H1 (cell line): ENCODE results near the gene PMP22. TPM values are rescaled to one million over a fixed set of nuclear protein-coding genes. Genes with fewer than 3 reads are reported as not detected.

ENCODE experiments used
- CTCF ChIA-PET: fragments of 300-600 bp; sonication (Branson Sonifier 250); formaldehyde crosslinking; loops from one replicate; lab custom pipeline; 2021; ENCODE audit not compliant: partially characterized antibody; lab: Charles Lee
- POLR2A ChIA-PET: fragments of 300-600 bp; sonication (Branson Sonifier 250); formaldehyde crosslinking; loops from one replicate; lab custom pipeline; 2021; ENCODE audit warnings: inconsistent platforms; ENCODE audit not compliant: partially characterized antibody; lab: Charles Lee
- DNase-seq, 2 experiments: peaks; one replicate each; pipeline versions ENCODE4 v3.0.0 to v3.0.0-alpha.2; 2010 to 2022; ENCODE audit warnings: low spot score in 2 of 2, low read depth in 1 of 2, mixed read lengths in 1 of 2
- FAIRE-seq: peaks from 2 replicates; lab custom pipeline; 2011; peaks lifted over from hg19 to GRCh38; lab: Jason Lieb, UNC
- H2AFZ ChIP-seq: 2 replicates; pipeline ENCODE4 v1.8.1; 2012; ENCODE audit warnings: low read length, inconsistent platforms
- H2AK5ac ChIP-seq: 2 replicates; pipeline ENCODE4 v1.6.1; 2013; ENCODE audit warnings: low read depth, low read length
- H2BK120ac ChIP-seq: replicated peaks from 2 replicates; pipeline ENCODE3; 2013; ENCODE audit warnings: low read depth, low read length, inconsistent platforms
- H2BK12ac ChIP-seq: 2 replicates; pipeline ENCODE4 v1.6.1; 2013; ENCODE audit warnings: low read depth, low read length
- H2BK15ac ChIP-seq: 2 replicates; pipeline ENCODE4 v1.6.1; 2013; ENCODE audit warnings: low read length
- H2BK20ac ChIP-seq: 2 replicates; pipeline ENCODE4 v1.6.1; 2013; ENCODE audit warnings: low read length
- H2BK5ac ChIP-seq: 2 replicates; pipeline ENCODE4 v1.6.1; 2013; ENCODE audit warnings: low read depth, low read length
- H3K14ac ChIP-seq: 2 replicates; pipeline ENCODE4 v1.6.1; 2013; ENCODE audit warnings: inconsistent platforms; ENCODE audit not compliant: insufficient read length
- H3K18ac ChIP-seq: 2 replicates; pipeline ENCODE4 v1.6.1; 2013; ENCODE audit warnings: low read length; ENCODE audit errors: extremely low read depth
- H3K23ac ChIP-seq: 2 replicates; pipeline ENCODE4 v1.6.1; 2013; ENCODE audit warnings: inconsistent platforms; ENCODE audit not compliant: insufficient read length
- H3K23me2 ChIP-seq: 2 replicates; pipeline ENCODE4 v1.6.1; 2013; ENCODE audit warnings: low read depth, low read length
- H3K27ac ChIP-seq: 2 replicates; pipeline ENCODE4 v1.6.1; 2011; ENCODE audit warnings: low read depth, low read length, inconsistent platforms
- H3K27me3 ChIP-seq, 4 experiments: replicated peaks in 1 of 4; 1 replicate in 1 of 4; 2 replicates in 3 of 4; pipeline versions ENCODE4 v1.6.1 to v1.8.1; 2011 to 2013; ENCODE audit warnings: low read length in 3 of 4, mild to moderate bottlenecking in 3 of 4, inconsistent platforms in 2 of 4, mixed read lengths in 2 of 4, moderate library complexity in 1 of 4; ENCODE audit not compliant: control insufficient read depth in 3 of 4, insufficient read depth in 3 of 4; ENCODE audit errors: extremely low read depth in 1 of 4
- H3K36me3 ChIP-seq, 4 experiments: 2 replicates each; pipeline versions ENCODE4 v1.6.1 to v1.8.1; 2011 to 2013; ENCODE audit warnings: mild to moderate bottlenecking in 4 of 4, low read length in 3 of 4, moderate library complexity in 2 of 4, control low read depth in 1 of 4, inconsistent platforms in 1 of 4; ENCODE audit not compliant: insufficient read depth in 4 of 4, control insufficient read depth in 2 of 4
- H3K4ac ChIP-seq: replicated peaks from 2 replicates; pipeline ENCODE3; 2013; ENCODE audit warnings: low read length, low read depth, mixed read lengths, inconsistent platforms; ENCODE audit not compliant: insufficient read length
- H3K4me1 ChIP-seq, 4 experiments: replicated peaks in 1 of 4; 1 replicate in 1 of 4; 2 replicates in 3 of 4; pipeline versions ENCODE4 v1.6.1 to v1.8.1; 2011 to 2013; ENCODE audit warnings: low read length in 3 of 4, inconsistent platforms in 2 of 4, mixed read lengths in 1 of 4; ENCODE audit not compliant: insufficient read depth in 4 of 4, control insufficient read depth in 3 of 4
- H3K4me2 ChIP-seq, 2 experiments: 2 replicates each; pipeline versions ENCODE4 v1.6.1 to v1.8.1; 2011 to 2013; ENCODE audit warnings: low read depth in 2 of 2, low read length in 2 of 2, control low read depth in 1 of 2, inconsistent platforms in 1 of 2, mild to moderate bottlenecking in 1 of 2; ENCODE audit not compliant: insufficient read depth in 1 of 2
- H3K4me3 ChIP-seq, 4 experiments: fragments of 200-600, 300-600 bp in 1 of 4; sonication (generic), shearing (Covaris generic), sonication (Bioruptor Twin) in 1 of 4; 2 replicates each; pipeline versions ENCODE4 v1.5.1 to v1.8.1; 2011 to 2016; ENCODE audit warnings: low read length in 4 of 4, low read depth in 3 of 4, control low read depth in 2 of 4, inconsistent platforms in 2 of 4, mild to moderate bottlenecking in 2 of 4, mixed read lengths in 1 of 4, moderate library complexity in 1 of 4; ENCODE audit not compliant: insufficient read depth in 2 of 4; ENCODE audit errors: extremely low read depth in 1 of 4
- H3K56ac ChIP-seq: replicated peaks from 2 replicates; pipeline ENCODE3; 2013; ENCODE audit warnings: low read depth, mild to moderate bottlenecking, mixed read lengths, low read length, inconsistent platforms; ENCODE audit not compliant: insufficient read length
- H3K79me1 ChIP-seq: 2 replicates; pipeline ENCODE4 v1.6.1; 2013; ENCODE audit warnings: low read depth, low read length, control low read depth
- H3K79me2 ChIP-seq, 2 experiments: 2 replicates each; pipeline versions ENCODE4 v1.6.1 to v1.8.1; 2012 to 2013; ENCODE audit warnings: low read length in 2 of 2, mild to moderate bottlenecking in 2 of 2, inconsistent platforms in 1 of 2; ENCODE audit not compliant: insufficient read depth in 2 of 2, control insufficient read depth in 1 of 2
- H3K9ac ChIP-seq, 4 experiments: replicated peaks in 1 of 4; 1 replicate in 1 of 4; 2 replicates in 3 of 4; pipeline versions ENCODE4 v1.6.1 to v1.8.1; 2011 to 2013; ENCODE audit warnings: low read depth in 3 of 4, low read length in 3 of 4, control low read depth in 2 of 4, mild to moderate bottlenecking in 2 of 4, moderate library complexity in 2 of 4, inconsistent platforms in 1 of 4; ENCODE audit errors: extremely low read depth in 1 of 4
- H3K9me3 ChIP-seq, 2 experiments: 2 replicates each; pipeline versions ENCODE4 v1.6.1 to v1.8.1; 2012 to 2013; ENCODE audit warnings: mild to moderate bottlenecking in 2 of 2, moderate library complexity in 2 of 2, control low read depth in 1 of 2, inconsistent platforms in 1 of 2, low read depth in 1 of 2, low read length in 1 of 2, mixed read lengths in 1 of 2; ENCODE audit not compliant: insufficient read depth in 2 of 2
- H4K20me1 ChIP-seq, 2 experiments: replicated peaks in 1 of 2; 2 replicates each; pipeline versions ENCODE3 to v1.8.1; 2011 to 2013; ENCODE audit warnings: inconsistent platforms in 2 of 2, low read length in 2 of 2, mild to moderate bottlenecking in 1 of 2; ENCODE audit not compliant: insufficient read depth in 2 of 2, control insufficient read depth in 1 of 2
- H4K5ac ChIP-seq: 2 replicates; pipeline ENCODE4 v1.6.1; 2013; ENCODE audit warnings: low read length, low read depth, mixed read lengths, inconsistent platforms; ENCODE audit not compliant: insufficient read length
- H4K8ac ChIP-seq: 2 replicates; pipeline ENCODE4 v1.8.0; 2013; ENCODE audit warnings: mild to moderate bottlenecking, moderate library complexity, low read length, inconsistent platforms; ENCODE audit not compliant: insufficient read depth; ENCODE audit errors: extremely low read depth
- H4K91ac ChIP-seq: replicated peaks from 2 replicates; pipeline ENCODE3; 2013; ENCODE audit warnings: low read length, mixed read lengths, inconsistent platforms; ENCODE audit not compliant: insufficient read length
- CHD2 ChIP-seq: IDR thresholded peaks from 2 replicates; pipeline ENCODE4 v1.6.1; 2012; ENCODE audit warnings: low read length, improper control_type of control experiment
- EZH2 ChIP-seq: fragments of 200-600 bp; sonication (generic); IDR thresholded peaks from 2 replicates; pipeline ENCODE4 v1.7.1; 2012; ENCODE audit warnings: low read depth, mild to moderate bottlenecking, moderate library complexity, low read length, inconsistent platforms; ENCODE audit not compliant: severe bottlenecking
- GTF2F1 ChIP-seq: IDR thresholded peaks from 2 replicates; pipeline ENCODE4 v1.6.1; 2012; ENCODE audit warnings: low read depth, low read length, improper control_type of control experiment, borderline replicate concordance
- KDM5A ChIP-seq: fragments of 200-600 bp; IDR thresholded peaks from 2 replicates; pipeline ENCODE4 v1.7.1; 2012; ENCODE audit warnings: mild to moderate bottlenecking, low read length, inconsistent platforms, mixed read lengths
- WGBS, 2 experiments: shearing (Covaris generic) in 1 of 2; methylation state at CpG; one replicate each; pipeline versions ENCODE4 v1.1.6 to v1.1.7; 2013 to 2015; ENCODE audit warnings: low lambda C conversion rate in 2 of 2, mixed read lengths in 2 of 2, inconsistent platforms in 1 of 2, low coverage in 1 of 2, missing lambda C conversion rate in 1 of 2; ENCODE audit not compliant: insufficient replicate concordance in 2 of 2, insufficient coverage in 1 of 2, insufficient read length in 1 of 2; ENCODE audit errors: extremely low coverage in 1 of 2, missing lambda C conversion rate in 1 of 2; 5-methylcytosine and 5-hydroxymethylcytosine counted together
- polyA plus RNA-seq, 7 experiments: library from polyadenylated mRNA; depleted of rRNA in 3 of 7; stranded (reverse) in 5 of 7; unstranded in 2 of 7; fragments of >200 nt in 5 of 7; fragments of 200-250 nt in 2 of 7; gene quantifications; 1 replicate in 5 of 7; 2 replicates in 1 of 7; 4 replicates in 1 of 7; pipeline versions ENCODE4 v1.2.1 to v1.2.3, GENCODE V29; 2011 to 2013; ENCODE audit warnings: missing spikeins in 2 of 7, mixed read lengths in 2 of 7
- total RNA-seq: library from RNA; stranded (reverse); fragmentation: NEBNext Ultra II Directional; extraction: Animal tissue kit (Norgen Biotek cat#: 25700); gene quantifications from 2 replicates; pipeline ENCODE4 v1.2.1, GENCODE V29; 2021

PMP22 gene
- total and polyA plus RNA-seq, 2 of the 8 experiments (the other 6 are each of a cell fraction or from before 2014, with no cell fraction given) = 0.84 to 4.9 TPM

DNA sequence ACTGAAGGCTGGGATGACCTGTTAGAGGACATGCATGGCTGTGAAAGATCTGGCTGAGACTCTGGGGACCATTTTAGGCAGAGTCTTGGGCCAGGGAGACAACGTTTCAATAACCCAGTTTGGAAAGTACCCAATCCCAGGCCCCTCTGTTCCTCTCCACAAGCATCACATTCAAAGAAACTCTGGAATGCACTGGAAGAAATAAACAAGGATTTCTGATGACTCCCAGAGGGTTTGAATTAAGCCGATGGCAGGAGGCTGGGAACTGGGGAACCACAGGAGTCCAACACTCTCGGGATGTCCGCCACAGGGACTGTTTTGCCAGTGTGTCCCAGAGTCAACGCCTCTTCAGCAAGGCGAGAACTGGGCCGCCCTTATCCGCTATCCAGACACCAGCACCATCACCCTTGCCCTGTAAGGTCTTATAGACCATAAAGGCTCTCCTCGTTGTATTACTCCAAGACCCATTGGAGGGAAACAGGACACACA lies 3.3 kb downstream of the PMP22 start:
- H3K14ac ChIP-seq = no peak overlapping the region
- WGBS, 2 experiments = 14% methylated on average over 9 of the region's 9 CpGs; no CpG with 5 or more reads in 1 of the 2 experiments
- TF ChIP-seq EZH2 (peak; percentile 43), CHD2 (no peak), KDM5A (no peak), GTF2F1 (no peak)

More for the DNA sequence above, 3.3 kb downstream of the PMP22 start:
- no peak overlapping the region for H3K56ac ChIP-seq
- no peak overlapping the region for H2BK120ac ChIP-seq
- no peaks in the 10 kb centered on the region for H3K79me2 ChIP-seq
- H3K4me1 ChIP-seq = peaks cover 0 to 16% (median 4%) of the 10 kb centered on the region in 4 experiments; a peak in 5 of 7 replicates
- FAIRE-seq (no peak), DNase-seq (peak in 1 of 2 experiments; percentile 48)
- peaks cover 0 to 4% of the 10 kb centered on the region in 2 experiments for H4K20me1 ChIP-seq
- H3K36me3 ChIP-seq = no peaks in the 10 kb centered on the region
- peaks cover 22% of the 10 kb centered on the region for H3K23me2 ChIP-seq
- H2AK5ac ChIP-seq = no peak overlapping the region
- H2AFZ ChIP-seq = 0 out of 2 replicates have a peak overlapping the region, but pooled peaks have one; percentile 87
- H3K18ac ChIP-seq = no peak overlapping the region; the same call in 1 of the 2 replicates
- no peak overlapping the region for H4K91ac ChIP-seq
- H2BK12ac ChIP-seq = peak overlapping the region; percentile 68; the same call in 1 of the 2 replicates
- no peak overlapping the region for H4K5ac ChIP-seq
- peaks cover 42 to 76% (median 66%) of the 10 kb centered on the region in 4 experiments for H3K27me3 ChIP-seq
- ChIA-PET CTCF (interaction anchor here (0.6 to 7.3 kb wide), 24 partner anchors 11 to 589 kb away, joined by 3 to 69 read pairs (median 4); partner anchors contain the start of gene CDRT4), POLR2A (interaction anchor here (0.7 to 1.1 kb wide), 3 partner anchors 15 to 241 kb away, joined by 3 read pairs; no protein-coding TSS in a partner anchor)
- H3K23ac ChIP-seq = no peak overlapping the region
- H2BK20ac ChIP-seq = no peak overlapping the region
- H3K79me1 ChIP-seq = no peaks in the 10 kb centered on the region
- H3K4me2 ChIP-seq = peak overlapping the region; percentile 56 to 100
- peak overlapping the region; percentile 28 to 71 (median 64); a peak in 7 of 8 replicates for H3K4me3 ChIP-seq
- H3K27ac ChIP-seq = no peak overlapping the region
- no peak overlapping the region for H3K9ac ChIP-seq
- no peaks in the 10 kb centered on the region for H3K9me3 ChIP-seq
- no peak overlapping the region for H2BK5ac ChIP-seq
- no peak overlapping the region for H3K4ac ChIP-seq
- no peak overlapping the region for H2BK15ac ChIP-seq
- H4K8ac ChIP-seq = no peak overlapping the region
